Stimulated activated naive CD8-positive, alpha-beta T cell treated with anti-CD3 and anti-CD28 coated beads, Interleukin-15, Interleukin-2, amounts not matched to agents 100 ng/mL and 50 ng/mL, for 24 hours (primary cell): ENCODE measurements around the gene KCTD21.
A peak's percentile ranks its signal among the peaks of the same experiment; 100 is the strongest.

Experiments used
- H3K27ac Mint-ChIP-seq: one replicate; pipeline ENCODE4 v1.8.0; 2021; ENCODE audit warnings: mild to moderate bottlenecking, mixed read lengths
- H3K27me3 Mint-ChIP-seq: one replicate; pipeline ENCODE4 v1.8.0; 2021; ENCODE audit warnings: mixed read lengths
- H3K36me3 Mint-ChIP-seq: one replicate; pipeline ENCODE4 v1.8.0; 2021; ENCODE audit warnings: low read depth, mixed read lengths
- H3K4me1 Mint-ChIP-seq: one replicate; pipeline ENCODE4 v1.8.0; 2021; ENCODE audit warnings: low read depth, mixed read lengths
- H3K4me3 Mint-ChIP-seq: one replicate; pipeline ENCODE4 v1.8.0; 2021; ENCODE audit warnings: mild to moderate bottlenecking, mixed read lengths
- H3K9me3 Mint-ChIP-seq: one replicate; pipeline ENCODE4 v1.8.0; 2021; ENCODE audit warnings: mixed read lengths

KCTD21 gene

DNA sequence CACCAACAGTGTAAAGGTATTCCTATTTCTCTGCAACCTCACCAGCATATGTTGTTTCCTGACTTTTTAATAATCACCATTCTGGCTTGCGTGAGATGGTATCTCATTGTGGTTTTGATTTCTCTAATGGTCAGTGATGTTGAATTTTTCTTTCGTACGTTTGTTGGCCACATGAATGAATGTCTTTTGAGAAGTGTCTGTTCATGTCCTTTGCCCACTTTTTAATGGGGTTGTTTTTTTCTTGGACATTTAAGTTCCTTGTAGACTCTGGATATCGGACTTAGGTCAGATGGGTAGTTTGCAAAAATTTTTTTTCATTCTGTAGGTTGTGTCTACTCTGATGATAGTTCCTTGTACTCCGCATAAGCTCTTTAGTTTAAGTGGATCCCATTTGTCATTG is 23.1 kb upstream of the KCTD21 start:
- H3K27ac Mint-ChIP-seq = no peak overlapping the region
- H3K27me3 Mint-ChIP-seq = no peaks in the 10 kb centered on the region
- H3K4me1 Mint-ChIP-seq = no peaks in the 10 kb centered on the region
- H3K4me3 Mint-ChIP-seq = no peak overlapping the region
- H3K9me3 Mint-ChIP-seq = no peaks in the 10 kb centered on the region
- H3K36me3 Mint-ChIP-seq = peaks cover 20% of the 10 kb centered on the region

DNA sequence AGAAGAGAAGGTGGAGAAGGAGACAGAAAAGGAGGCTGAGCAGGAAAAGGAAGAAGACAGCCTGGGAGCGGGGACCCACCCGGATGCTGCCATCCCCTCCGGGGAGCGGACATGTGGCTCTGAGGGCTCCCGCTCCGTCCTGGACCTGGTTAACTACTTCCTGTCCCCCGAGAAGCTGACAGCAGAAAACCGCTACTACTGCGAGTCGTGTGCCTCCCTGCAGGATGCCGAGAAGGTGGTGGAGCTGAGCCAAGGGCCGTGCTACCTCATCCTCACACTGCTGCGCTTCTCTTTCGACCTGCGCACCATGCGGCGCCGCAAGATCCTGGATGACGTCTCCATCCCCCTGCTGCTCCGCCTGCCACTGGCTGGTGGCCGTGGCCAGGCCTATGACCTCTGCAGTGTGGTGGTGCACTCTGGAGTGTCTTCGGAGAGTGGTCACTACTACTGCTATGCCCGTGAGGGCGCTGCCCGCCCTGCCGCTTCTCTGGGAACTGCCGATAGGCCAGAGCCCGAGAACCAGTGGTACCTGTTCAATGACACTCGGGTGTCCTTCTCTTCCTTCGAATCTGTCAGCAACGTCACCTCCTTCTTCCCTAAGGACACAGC is 21.7 kb upstream of the KCTD21 start:
- Mint-ChIP-seq H3K27ac (no peak overlapping the region), H3K36me3 (peaks cover 20% of the 10 kb centered on the region), H3K4me3 (no peak overlapping the region), H3K4me1 (no peaks in the 10 kb centered on the region), H3K9me3 (no peaks in the 10 kb centered on the region), H3K27me3 (no peaks in the 10 kb centered on the region)

DNA sequence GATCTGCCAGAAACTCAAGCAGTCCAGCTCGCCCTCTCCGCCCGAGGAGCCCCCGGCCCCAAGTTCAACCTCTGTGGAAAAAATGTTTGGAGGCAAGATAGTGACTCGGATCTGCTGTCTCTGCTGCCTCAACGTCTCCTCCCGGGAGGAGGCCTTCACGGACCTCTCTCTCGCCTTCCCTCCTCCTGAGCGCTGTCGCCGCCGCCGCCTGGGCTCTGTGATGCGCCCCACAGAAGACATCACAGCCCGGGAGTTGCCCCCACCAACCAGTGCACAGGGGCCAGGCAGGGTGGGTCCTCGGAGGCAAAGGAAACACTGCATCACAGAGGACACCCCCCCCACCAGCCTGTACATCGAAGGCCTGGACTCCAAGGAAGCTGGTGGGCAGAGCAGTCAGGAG is 21.1 kb upstream of the KCTD21 start:
- Mint-ChIP-seq H3K27ac (no peak overlapping the region), H3K27me3 (no peaks in the 10 kb centered on the region), H3K4me3 (no peak overlapping the region), H3K36me3 (peaks cover 20% of the 10 kb centered on the region), H3K9me3 (no peaks in the 10 kb centered on the region), H3K4me1 (peaks cover 3% of the 10 kb centered on the region)

GRCh38 chr11:78208257-78209165 is 20.1 kb upstream of the KCTD21 start:
- Mint-ChIP-seq H3K36me3 (peaks cover 20% of the 10 kb centered on the region), H3K27ac (peak overlapping the region; percentile 28), H3K27me3 (no peaks in the 10 kb centered on the region)

DNA sequence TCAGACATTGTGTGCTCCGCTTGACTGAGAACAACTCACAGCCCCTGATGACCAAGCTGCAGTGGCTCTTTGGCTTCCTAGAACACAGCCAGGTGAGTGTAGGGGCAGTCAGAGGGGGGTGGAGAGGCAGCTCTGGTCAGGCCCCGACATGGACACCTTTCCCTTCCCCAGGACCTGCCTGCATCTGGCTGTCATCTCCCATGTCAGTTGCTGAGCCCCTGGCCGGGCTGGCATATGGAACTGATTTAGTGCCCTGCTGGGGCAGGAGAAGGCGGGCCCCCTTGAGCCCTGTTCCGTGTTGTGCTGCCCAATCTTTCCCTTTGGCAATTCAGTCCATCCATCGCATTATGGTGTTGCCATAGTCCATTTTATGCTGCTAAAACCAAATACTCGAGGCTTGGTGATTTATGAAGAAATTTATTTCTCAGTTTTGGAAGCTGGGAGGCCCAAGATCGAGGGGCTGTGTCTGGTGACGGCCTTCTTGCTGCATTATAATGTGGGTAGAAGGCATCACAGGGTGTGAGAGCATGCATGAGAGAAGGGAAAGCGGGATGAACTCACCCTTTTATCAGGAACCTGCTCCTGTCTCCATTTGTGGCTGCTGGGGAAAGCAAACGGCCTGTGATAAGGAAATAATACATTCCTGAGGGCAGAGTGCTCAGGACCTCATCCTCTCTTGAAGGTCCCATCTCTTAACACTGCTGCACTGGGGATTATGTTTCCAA is 19.3 kb upstream of the KCTD21 start:
- Mint-ChIP-seq H3K9me3 (no peaks in the 10 kb centered on the region), H3K36me3 (peaks cover 20% of the 10 kb centered on the region), H3K27ac (no peak overlapping the region), H3K4me3 (no peak overlapping the region), H3K27me3 (no peaks in the 10 kb centered on the region), H3K4me1 (peaks cover 13% of the 10 kb centered on the region)

More at GRCh38 chr11:78208257-78209165, 20.1 kb upstream of the KCTD21 start:
- no peak overlapping the region for H3K4me3 Mint-ChIP-seq
- no peaks in the 10 kb centered on the region for H3K9me3 Mint-ChIP-seq
- peaks cover 6% of the 10 kb centered on the region for H3K4me1 Mint-ChIP-seq

DNA sequence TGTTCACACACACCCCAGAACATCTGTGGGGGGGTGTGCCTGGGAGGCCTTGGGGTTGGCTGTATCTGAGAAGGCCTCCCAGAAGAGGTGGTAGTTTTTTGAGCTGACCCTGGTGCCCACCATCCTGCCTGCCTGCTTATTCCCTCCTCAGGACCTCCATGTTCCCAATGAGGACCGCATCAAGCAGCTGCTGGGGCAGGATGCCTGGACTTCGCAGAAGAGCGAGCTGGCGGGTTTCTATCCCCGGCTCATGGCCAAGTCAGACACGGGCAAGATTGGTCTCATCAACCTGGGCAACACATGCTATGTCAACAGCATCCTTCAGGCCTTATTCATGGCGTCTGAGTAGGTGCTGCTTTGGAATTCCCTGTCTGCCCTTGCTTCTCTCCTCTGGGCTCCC is 17.3 kb upstream of the KCTD21 start:
- Mint-ChIP-seq H3K4me1 (peaks cover 31% of the 10 kb centered on the region), H3K9me3 (no peaks in the 10 kb centered on the region), H3K4me3 (no peak overlapping the region), H3K27ac (no peak overlapping the region), H3K27me3 (no peaks in the 10 kb centered on the region), H3K36me3 (peaks cover 8% of the 10 kb centered on the region)

DNA sequence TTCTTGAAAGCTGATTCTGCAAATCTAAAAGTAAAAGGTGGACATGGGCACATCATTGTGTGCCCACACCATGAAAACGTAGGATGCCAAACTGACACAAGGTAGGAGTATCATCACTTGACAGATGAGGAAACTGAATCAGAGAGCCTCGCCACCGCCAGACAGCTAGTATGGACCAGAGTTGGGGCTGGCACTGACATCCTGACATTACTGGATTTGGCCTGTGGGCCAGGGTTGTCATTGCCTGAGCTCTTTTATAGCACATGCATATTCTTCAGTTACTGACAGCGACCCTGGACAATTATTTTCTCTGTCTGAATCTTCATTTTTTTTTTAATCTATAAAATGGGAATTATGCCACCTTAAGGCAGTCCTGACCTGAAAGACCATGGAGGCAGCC is 16.8 kb upstream of the KCTD21 start:
- Mint-ChIP-seq H3K36me3 (peaks cover 4% of the 10 kb centered on the region), H3K9me3 (no peaks in the 10 kb centered on the region), H3K27me3 (no peaks in the 10 kb centered on the region), H3K4me3 (no peak overlapping the region), H3K27ac (no peak overlapping the region), H3K4me1 (peaks cover 31% of the 10 kb centered on the region)

GRCh38 chr11:78203184-78203583 is 14.8 kb upstream of the KCTD21 start:
- Mint-ChIP-seq H3K27ac (peak overlapping the region; percentile 94), H3K36me3 (no peaks in the 10 kb centered on the region), H3K4me1 (peaks cover 31% of the 10 kb centered on the region), H3K27me3 (no peaks in the 10 kb centered on the region), H3K4me3 (peak overlapping the region; percentile 67), H3K9me3 (no peaks in the 10 kb centered on the region)

DNA sequence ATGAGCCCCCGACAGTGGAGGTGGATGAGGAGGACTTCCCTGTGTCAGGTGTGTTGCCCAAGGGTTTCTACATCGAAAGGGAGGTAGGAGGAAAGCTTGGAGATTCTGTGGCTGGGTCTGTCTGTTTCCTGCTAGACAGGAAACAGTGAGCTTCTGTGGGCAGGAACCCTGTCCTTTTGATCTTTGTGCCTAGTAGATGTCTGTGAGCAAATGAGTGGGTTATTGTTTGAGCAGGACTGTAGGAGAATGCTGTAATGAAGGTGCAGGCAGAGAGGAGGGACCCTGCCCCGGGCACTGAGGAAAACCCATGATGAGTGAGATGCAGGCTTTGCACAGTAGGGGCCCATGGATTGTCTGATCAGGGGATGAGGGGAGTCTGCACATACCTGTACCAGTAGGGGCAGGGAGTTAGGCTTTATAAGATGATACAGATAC is 14.3 kb upstream of the KCTD21 start:
- H3K27me3 Mint-ChIP-seq = no peaks in the 10 kb centered on the region
- H3K4me1 Mint-ChIP-seq = peaks cover 31% of the 10 kb centered on the region
- peak overlapping the region; percentile 67 for H3K4me3 Mint-ChIP-seq
- peak overlapping the region; percentile 94 for H3K27ac Mint-ChIP-seq
- H3K9me3 Mint-ChIP-seq = no peaks in the 10 kb centered on the region
- no peaks in the 10 kb centered on the region for H3K36me3 Mint-ChIP-seq

DNA sequence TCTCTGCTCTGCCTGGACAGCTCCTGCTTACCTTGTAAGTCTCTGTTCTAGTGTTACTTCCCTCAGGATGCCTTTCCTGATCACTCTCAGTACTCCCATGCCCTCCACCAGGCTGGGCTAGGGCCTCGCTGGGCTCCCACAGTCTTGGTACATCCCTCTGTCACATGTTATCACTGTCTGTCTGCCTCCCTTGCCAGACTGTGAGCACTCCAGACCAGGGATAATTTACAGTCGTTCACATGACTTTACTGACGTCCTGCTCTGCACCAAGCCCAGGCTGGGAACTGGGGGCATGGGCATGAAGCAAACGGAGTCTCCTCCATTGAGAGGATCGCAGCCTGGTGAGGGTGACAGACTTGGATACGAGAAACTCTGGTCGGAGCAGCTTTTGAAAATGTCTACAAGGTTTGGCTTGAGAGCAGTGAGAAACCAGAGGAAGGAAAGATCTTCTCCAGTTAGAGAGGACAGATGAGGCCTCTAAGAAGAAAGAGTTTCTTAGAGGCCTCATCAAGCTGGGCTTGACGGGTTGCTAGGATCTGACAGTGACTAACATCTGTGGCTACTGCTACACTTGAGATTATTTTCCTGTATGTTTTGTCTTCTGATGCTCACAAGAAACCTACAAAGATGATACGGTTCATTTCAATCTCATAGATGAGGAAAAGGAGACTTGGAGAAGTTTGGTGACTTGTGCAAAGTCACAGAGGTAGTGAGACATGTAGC is 12.8 kb upstream of the KCTD21 start:
- no peaks in the 10 kb centered on the region for H3K9me3 Mint-ChIP-seq
- H3K27me3 Mint-ChIP-seq = no peaks in the 10 kb centered on the region
- no peaks in the 10 kb centered on the region for H3K36me3 Mint-ChIP-seq
- no peak overlapping the region for H3K4me3 Mint-ChIP-seq
- peaks cover 31% of the 10 kb centered on the region for H3K4me1 Mint-ChIP-seq
- peak overlapping the region; percentile 94 for H3K27ac Mint-ChIP-seq

- Mint-ChIP-seq H3K36me3 (no peaks in the 10 kb centered on the region), H3K27ac (no peak overlapping the region), H3K4me3 (no peak overlapping the region), H3K4me1 (peaks cover 31% of the 10 kb centered on the region), H3K27me3 (no peaks in the 10 kb centered on the region), H3K9me3 (no peaks in the 10 kb centered on the region)
Measured at GRCh38 chr11:78200553-78200952, 12.1 kb upstream of the KCTD21 start.

DNA sequence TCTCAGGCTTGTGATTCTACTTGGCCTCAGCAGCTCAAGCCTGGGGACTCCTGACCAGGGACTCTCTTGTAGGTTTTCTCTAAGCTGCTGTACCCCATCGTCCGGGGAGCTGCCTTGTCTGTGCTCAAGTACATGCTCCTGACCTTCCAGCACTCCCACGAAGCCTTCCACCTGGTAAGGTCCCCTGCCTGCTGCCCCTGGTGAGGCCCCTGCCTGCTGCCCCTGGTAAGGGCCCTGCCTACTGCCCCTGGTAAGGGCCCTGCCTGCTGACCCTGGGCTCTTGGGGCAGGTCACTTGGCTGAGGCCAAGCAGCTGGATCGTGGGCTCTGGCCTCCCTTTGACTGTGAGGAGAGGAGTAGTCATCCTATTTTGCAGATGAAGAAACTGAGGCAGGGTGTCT is 11.6 kb upstream of the KCTD21 start:
- H3K4me1 Mint-ChIP-seq = peaks cover 31% of the 10 kb centered on the region
- H3K27me3 Mint-ChIP-seq = no peaks in the 10 kb centered on the region
- no peaks in the 10 kb centered on the region for H3K9me3 Mint-ChIP-seq
- no peak overlapping the region for H3K27ac Mint-ChIP-seq
- no peaks in the 10 kb centered on the region for H3K36me3 Mint-ChIP-seq
- no peak overlapping the region for H3K4me3 Mint-ChIP-seq

DNA sequence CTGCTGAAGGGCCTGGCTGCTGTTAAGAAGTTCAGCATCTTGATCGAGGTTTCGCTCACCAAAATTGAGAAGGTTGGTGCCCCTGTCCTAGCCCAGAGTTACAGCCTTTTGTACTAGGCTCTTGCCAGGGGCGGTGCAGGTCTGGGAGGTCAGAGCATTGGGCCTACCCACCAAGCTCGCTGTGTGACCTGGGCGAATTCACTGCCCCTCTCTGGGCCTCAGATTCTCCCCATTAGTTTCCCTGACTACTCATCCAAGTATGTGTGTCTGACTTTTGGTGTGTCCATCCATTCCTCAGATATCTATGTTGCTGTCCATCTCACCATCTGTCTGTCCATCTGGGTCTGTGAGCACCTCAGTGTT is 11.2 kb upstream of the KCTD21 start:
- no peak overlapping the region for H3K4me3 Mint-ChIP-seq
- peaks cover 31% of the 10 kb centered on the region for H3K4me1 Mint-ChIP-seq
- no peak overlapping the region for H3K27ac Mint-ChIP-seq
- no peaks in the 10 kb centered on the region for H3K9me3 Mint-ChIP-seq
- no peaks in the 10 kb centered on the region for H3K27me3 Mint-ChIP-seq
- H3K36me3 Mint-ChIP-seq = no peaks in the 10 kb centered on the region

DNA sequence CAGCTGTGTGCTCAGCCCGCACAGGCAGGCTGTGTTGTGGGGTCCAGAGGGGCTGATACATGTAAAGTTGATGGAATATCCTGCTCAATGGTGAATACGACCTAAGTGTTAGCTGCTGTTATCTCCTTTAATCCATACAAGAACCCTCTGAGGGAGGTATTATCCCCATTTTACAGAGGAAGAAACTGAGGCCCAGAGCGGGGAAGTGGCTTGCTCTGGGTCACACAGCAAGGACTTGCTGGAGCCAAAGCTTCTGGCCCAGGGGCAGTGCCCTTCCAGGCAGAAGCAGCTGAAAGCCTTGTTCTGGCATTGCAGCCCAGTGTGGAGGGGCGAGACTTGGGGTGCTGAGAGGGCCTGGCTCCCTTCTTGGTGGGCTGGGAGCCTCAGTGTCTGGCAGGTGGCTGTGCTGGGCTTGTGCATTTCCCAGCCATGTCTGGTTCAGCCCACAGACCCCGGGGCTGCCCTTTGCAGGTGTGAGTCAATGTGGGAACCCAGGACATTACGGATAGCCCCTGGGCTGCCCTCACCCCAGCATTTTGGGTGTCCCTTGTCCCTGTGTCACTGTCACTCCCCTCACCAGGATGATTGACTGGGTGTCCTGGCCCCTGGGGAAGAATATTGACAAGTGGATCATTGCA is 10.7 kb upstream of the KCTD21 start:
- H3K27me3 Mint-ChIP-seq = no peaks in the 10 kb centered on the region
- H3K4me1 Mint-ChIP-seq = peaks cover 31% of the 10 kb centered on the region
- no peaks in the 10 kb centered on the region for H3K9me3 Mint-ChIP-seq
- no peaks in the 10 kb centered on the region for H3K36me3 Mint-ChIP-seq
- H3K4me3 Mint-ChIP-seq = no peak overlapping the region
- H3K27ac Mint-ChIP-seq = no peak overlapping the region
